GM12878 (cell line): Measurements from ENCODE around the gene RIC1. TPM values are rescaled to one million over a fixed set of nuclear protein-coding genes. Genes with fewer than 3 reads are reported as not detected.
A peak's percentile ranks its signal among the peaks of the same experiment; 100 is the strongest.

Experiments used
- ATAC-seq: fragments of 200-7000 bp; cut with Tn5 transposase; 3 replicates; pipeline ENCODE4 v1.9.1; 2020; ENCODE audit warnings: mild to moderate bottlenecking, moderate library complexity
- BruUV-seq: library from RNA; stranded (reverse); fragments of 400-500 nt; replicated peaks from 2 replicates; lab custom pipeline; 2021; lab: Mats Ljungman, UMichigan
- CTCF ChIA-PET: fragments of 300-600 bp; sonication (Branson Sonifier 250); formaldehyde crosslinking; extraction: SDS; loops from one replicate; lab custom pipeline; 2021; ENCODE audit warnings: inconsistent platforms; lab: Yijun Ruan, JAX
- POLR2A ChIA-PET: fragments of 350-600 bp; formaldehyde crosslinking; extraction: SDS; loops from one replicate; lab custom pipeline; 2021; ENCODE audit warnings: inconsistent platforms; lab: Charles Lee
- RAD21 ChIA-PET: fragments of 300-600 bp; sonication (Branson Sonifier 250); formaldehyde crosslinking; loops from one replicate; lab custom pipeline; 2023; ENCODE audit warnings: antibody characterized with exemption; ENCODE audit not compliant: unreplicated experiment; lab: Charles Lee
- SMC1A ChIA-PET: fragments of 300-600 bp; sonication (Branson Sonifier 250); formaldehyde crosslinking; loops from one replicate; lab custom pipeline; 2023; ENCODE audit not compliant: unreplicated experiment, uncharacterized antibody; lab: Charles Lee
- DNase-seq: peaks from one replicate; pipeline ENCODE4 v3.0.0-alpha.2; 2011; ENCODE audit warnings: low read depth, low spot score
- FAIRE-seq: peaks from 3 replicates; lab custom pipeline; 2011; peaks lifted over from hg19 to GRCh38; lab: Jason Lieb, UNC
- H2AFZ ChIP-seq: 2 replicates; pipeline ENCODE4 v1.6.0; 2011; ENCODE audit warnings: low read depth, low read length, control low read depth; ENCODE audit not compliant: control insufficient read depth
- H3K27ac ChIP-seq: 2 replicates; pipeline ENCODE4 v1.5.1; 2011; ENCODE audit warnings: control low read depth; ENCODE audit not compliant: control insufficient read depth, insufficient read depth
- H3K27me3 ChIP-seq, 2 experiments: replicated peaks in 1 of 2; 2 replicates each; pipeline versions ENCODE4 v1.6.0 to v1.6.1; 2011; ENCODE audit warnings: low read length in 1 of 2; ENCODE audit not compliant: control insufficient read depth in 2 of 2, insufficient read depth in 2 of 2
- H3K36me3 ChIP-seq, 2 experiments: 2 replicates each; pipeline ENCODE4 v1.5.1; 2011; ENCODE audit warnings: low read length in 1 of 2; ENCODE audit not compliant: control insufficient read depth in 2 of 2, insufficient read depth in 2 of 2
- H3K4me1 ChIP-seq: 2 replicates; pipeline ENCODE4 v1.6.1; 2011; ENCODE audit warnings: mild to moderate bottlenecking, low read length, moderate library complexity, mixed read lengths; ENCODE audit not compliant: control insufficient read depth, insufficient read depth
- H3K4me2 ChIP-seq: 2 replicates; pipeline ENCODE4 v1.6.0; 2011; ENCODE audit warnings: control low read depth; ENCODE audit not compliant: control insufficient read depth, insufficient read depth
- H3K4me3 ChIP-seq: fragments of 200-600 bp; sonication (generic); 2 replicates; pipeline ENCODE4 v1.5.1; 2016
- H3K79me2 ChIP-seq: 2 replicates; pipeline ENCODE4 v1.6.0; 2011; ENCODE audit warnings: low read length; ENCODE audit not compliant: control insufficient read depth, insufficient read depth
- H3K9ac ChIP-seq: 2 replicates; pipeline ENCODE4 v1.8.0; 2011; ENCODE audit warnings: low read length, control low read depth, mixed read lengths; ENCODE audit not compliant: control insufficient read depth, insufficient read depth
- H3K9me3 ChIP-seq: replicated peaks from 3 replicates; pipeline ENCODE4 v1.5.1; 2011; ENCODE audit warnings: mild to moderate bottlenecking, low read length; ENCODE audit not compliant: control insufficient read depth, insufficient read depth
- H4K20me1 ChIP-seq: 2 replicates; pipeline ENCODE4 v1.6.0; 2011; ENCODE audit not compliant: control insufficient read depth, insufficient read depth
- BCLAF1 ChIP-seq: fragments of 450-650 bp; IDR thresholded peaks from 2 replicates; pipeline ENCODE4 v1.6.1; 2017; ENCODE audit warnings: antibody characterized with exemption, mild to moderate bottlenecking, moderate library complexity
- BMI1 ChIP-seq: fragments of 450-650 bp; IDR thresholded peaks from 2 replicates; pipeline ENCODE4 v1.6.1; 2016; ENCODE audit warnings: mild to moderate bottlenecking, moderate library complexity, borderline replicate concordance
- ELK1 ChIP-seq: IDR thresholded peaks from 2 replicates; pipeline ENCODE4 v1.6.1; 2012; ENCODE audit warnings: low read depth, low read length, improper control_type of control experiment
- POLR2AphosphoS5 ChIP-seq: IDR thresholded peaks from 2 replicates; pipeline ENCODE4 v1.6.1; 2011; ENCODE audit warnings: mild to moderate bottlenecking, low read length, inconsistent platforms
- TBL1XR1 ChIP-seq: IDR thresholded peaks from 2 replicates; pipeline ENCODE4 v1.6.1; 2012; ENCODE audit warnings: low read depth, low read length, improper control_type of control experiment
- ZBED1 ChIP-seq: IDR thresholded peaks from 2 replicates; pipeline ENCODE4 v1.6.1; 2016; ENCODE audit warnings: borderline replicate concordance
- ZNF622 ChIP-seq: fragments of 450-650 bp; IDR thresholded peaks from 2 replicates; pipeline ENCODE4 v1.6.1; 2017; ENCODE audit warnings: mild to moderate bottlenecking, inconsistent platforms
- in situ Hi-C: fragments of 300-500 bp; cut with MboI; formaldehyde crosslinking; loops from 9 replicates; pipeline ENCODE4 v1.14.3; 2018; ENCODE audit warnings: mixed read lengths
- intact Hi-C: fragments of 100-400 bp; cut with micrococcal nuclease; formaldehyde crosslinking; loops from one replicate; pipeline ENCODE4 v1.14.2; 2022; ENCODE audit not compliant: unreplicated experiment
- polyA plus RNA-seq, 11 experiments: library from polyadenylated mRNA; depleted of rRNA in 4 of 11; unstranded in 6 of 11; stranded (reverse) in 5 of 11; fragments of >200 nt; fragmentation: Nextera tagmentation in 4 of 11; fragmentation: Illumina TruSeq in 1 of 11; extraction: Ambion mirVana in 4 of 11; extraction: Trizol in 1 of 11; gene quantifications; 1 replicate in 1 of 11; 2 replicates in 10 of 11; pipeline versions ENCODE4 v1.2.1 to v1.2.3, GENCODE V29; 2011 to 2016; ENCODE audit warnings: inconsistent platforms in 2 of 11, missing spikeins in 2 of 11, low read depth in 1 of 11
- total RNA-seq, 4 experiments: library from RNA; depleted of rRNA in 3 of 4; stranded (reverse); fragments of >200 nt in 3 of 4; fragmentation: Illumina TruSeq in 1 of 4; extraction: Trizol in 1 of 4; gene quantifications; 2 replicates each; pipeline versions ENCODE4 v1.2.1 to v1.2.3, GENCODE V29; 2013 to 2021
- TF ChIP-seq, protein P1 (sequence below): fragments of 450-650 bp; conservative IDR thresholded peaks from 2 replicates; pipeline ENCODE4 v1.6.1; 2017; ENCODE audit warnings: mild to moderate bottlenecking, moderate library complexity
- TF ChIP-seq, protein P2 (sequence below): IDR thresholded peaks from 2 replicates; pipeline ENCODE4 v1.6.1; 2012; ENCODE audit warnings: low read depth, low read length, improper control_type of control experiment

The RIC1 gene
- total and polyA plus RNA-seq, 10 of the 15 experiments (the other 5 are each of a cell fraction or from before 2014, with no cell fraction given), result 6.2 to 59.8 (median 33.3) TPM

GRCh38 chr9:5643005-5643624 lies 14.2 kb downstream of the RIC1 start:
- ChIA-PET CTCF (interaction anchor here (0.6 kb wide), 1 partner anchor 164 kb away, joined by 3 read pairs; no protein-coding TSS in a partner anchor), POLR2A (no interaction called here), SMC1A (interaction anchor here (0.7 to 3.6 kb wide), 2 partner anchors 11 to 15 kb away, joined by 4 to 9 read pairs; no protein-coding TSS in a partner anchor), RAD21 (no interaction called here)
- H4K20me1 ChIP-seq, result no peaks in the 10 kb centered on the region
- no peak for FAIRE-seq
- in situ Hi-C loops, result no loop called here
- no peak overlapping the region for H3K4me2 ChIP-seq
- H3K27me3 ChIP-seq, result no peaks in the 10 kb centered on the region
- no peaks in the 10 kb centered on the region; a peak in 1 of 4 replicates for H3K36me3 ChIP-seq
- H3K4me1 ChIP-seq, result no peaks in the 10 kb centered on the region
- H3K27ac ChIP-seq, result no peak overlapping the region
- H3K9me3 ChIP-seq, result peaks cover 17% of the 10 kb centered on the region
- DNase-seq, result no peak
- H3K9ac ChIP-seq, result no peak overlapping the region
- intact Hi-C loops, result no loop called here
- no TSS peak for BruUV-seq
- no peak overlapping the region for H2AFZ ChIP-seq
- H3K79me2 ChIP-seq, result peaks cover 93% of the 10 kb centered on the region
- peak; percentile 43 for ATAC-seq
- H3K4me3 ChIP-seq, result no peak overlapping the region
- TF ChIP-seq, protein P1, sequence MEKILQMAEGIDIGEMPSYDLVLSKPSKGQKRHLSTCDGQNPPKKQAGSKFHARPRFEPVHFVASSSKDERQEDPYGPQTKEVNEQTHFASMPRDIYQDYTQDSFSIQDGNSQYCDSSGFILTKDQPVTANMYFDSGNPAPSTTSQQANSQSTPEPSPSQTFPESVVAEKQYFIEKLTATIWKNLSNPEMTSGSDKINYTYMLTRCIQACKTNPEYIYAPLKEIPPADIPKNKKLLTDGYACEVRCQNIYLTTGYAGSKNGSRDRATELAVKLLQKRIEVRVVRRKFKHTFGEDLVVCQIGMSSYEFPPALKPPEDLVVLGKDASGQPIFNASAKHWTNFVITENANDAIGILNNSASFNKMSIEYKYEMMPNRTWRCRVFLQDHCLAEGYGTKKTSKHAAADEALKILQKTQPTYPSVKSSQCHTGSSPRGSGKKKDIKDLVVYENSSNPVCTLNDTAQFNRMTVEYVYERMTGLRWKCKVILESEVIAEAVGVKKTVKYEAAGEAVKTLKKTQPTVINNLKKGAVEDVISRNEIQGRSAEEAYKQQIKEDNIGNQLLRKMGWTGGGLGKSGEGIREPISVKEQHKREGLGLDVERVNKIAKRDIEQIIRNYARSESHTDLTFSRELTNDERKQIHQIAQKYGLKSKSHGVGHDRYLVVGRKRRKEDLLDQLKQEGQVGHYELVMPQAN, result no peak
- TF ChIP-seq POLR2AphosphoS5, result no peak
- TF ChIP-seq BMI1, result no peak
- no peak for TF ChIP-seq BCLAF1
- TF ChIP-seq, protein P2, sequence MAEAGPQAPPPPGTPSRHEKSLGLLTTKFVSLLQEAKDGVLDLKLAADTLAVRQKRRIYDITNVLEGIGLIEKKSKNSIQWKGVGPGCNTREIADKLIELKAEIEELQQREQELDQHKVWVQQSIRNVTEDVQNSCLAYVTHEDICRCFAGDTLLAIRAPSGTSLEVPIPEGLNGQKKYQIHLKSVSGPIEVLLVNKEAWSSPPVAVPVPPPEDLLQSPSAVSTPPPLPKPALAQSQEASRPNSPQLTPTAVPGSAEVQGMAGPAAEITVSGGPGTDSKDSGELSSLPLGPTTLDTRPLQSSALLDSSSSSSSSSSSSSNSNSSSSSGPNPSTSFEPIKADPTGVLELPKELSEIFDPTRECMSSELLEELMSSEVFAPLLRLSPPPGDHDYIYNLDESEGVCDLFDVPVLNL, result no peak
- no peak for TF ChIP-seq ZBED1
- TF ChIP-seq TBL1XR1, result no peak
- TF ChIP-seq ELK1, result no peak
- TF ChIP-seq ZNF622, result no peak
